Fibroblast of mammary gland (primary cell): ENCODE data around the gene KREMEN2.

Source experiments
- DNase-seq: peaks from one replicate; pipeline ENCODE4 v3.0.0-alpha.2; 2010; ENCODE audit warnings: low read depth
- H3K4me3 ChIP-seq: 2 replicates; pipeline ENCODE4 v1.5.1; 2011; ENCODE audit warnings: low read depth, mild to moderate bottlenecking, low read length, moderate library complexity; ENCODE audit not compliant: control insufficient read depth
- TF ChIP-seq, protein P1 (sequence below): conservative IDR thresholded peaks from 2 replicates; pipeline ENCODE4 v1.5.1; 2011; ENCODE audit warnings: low read depth, low read length, inconsistent platforms; ENCODE audit not compliant: control insufficient read depth, insufficient read depth

KREMEN2 gene

DNA sequence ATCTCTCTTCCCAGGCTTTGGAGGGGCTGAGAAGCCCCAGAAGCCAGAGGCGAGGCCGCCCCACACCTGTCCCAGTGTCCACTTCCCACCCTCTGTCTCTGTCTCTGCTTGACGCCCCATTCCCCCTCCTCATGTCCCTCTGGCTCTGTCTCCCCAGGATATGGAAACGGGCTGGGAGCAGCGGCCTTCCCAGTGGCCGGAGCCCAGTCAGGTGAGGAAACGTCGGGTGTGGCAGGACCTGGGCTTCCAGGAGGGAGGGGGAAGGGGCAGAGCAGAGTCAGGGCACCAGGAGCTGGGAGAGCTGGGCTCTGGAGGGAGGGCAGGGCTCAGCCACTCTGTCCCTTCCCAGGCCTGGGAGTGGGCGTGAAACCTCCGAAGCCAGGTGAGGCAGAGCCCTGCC lies 26.8 kb downstream of the KREMEN2 start:
- H3K4me3 ChIP-seq, result no peak overlapping the region
- DNase-seq, result no peak
- TF ChIP-seq, protein P1, sequence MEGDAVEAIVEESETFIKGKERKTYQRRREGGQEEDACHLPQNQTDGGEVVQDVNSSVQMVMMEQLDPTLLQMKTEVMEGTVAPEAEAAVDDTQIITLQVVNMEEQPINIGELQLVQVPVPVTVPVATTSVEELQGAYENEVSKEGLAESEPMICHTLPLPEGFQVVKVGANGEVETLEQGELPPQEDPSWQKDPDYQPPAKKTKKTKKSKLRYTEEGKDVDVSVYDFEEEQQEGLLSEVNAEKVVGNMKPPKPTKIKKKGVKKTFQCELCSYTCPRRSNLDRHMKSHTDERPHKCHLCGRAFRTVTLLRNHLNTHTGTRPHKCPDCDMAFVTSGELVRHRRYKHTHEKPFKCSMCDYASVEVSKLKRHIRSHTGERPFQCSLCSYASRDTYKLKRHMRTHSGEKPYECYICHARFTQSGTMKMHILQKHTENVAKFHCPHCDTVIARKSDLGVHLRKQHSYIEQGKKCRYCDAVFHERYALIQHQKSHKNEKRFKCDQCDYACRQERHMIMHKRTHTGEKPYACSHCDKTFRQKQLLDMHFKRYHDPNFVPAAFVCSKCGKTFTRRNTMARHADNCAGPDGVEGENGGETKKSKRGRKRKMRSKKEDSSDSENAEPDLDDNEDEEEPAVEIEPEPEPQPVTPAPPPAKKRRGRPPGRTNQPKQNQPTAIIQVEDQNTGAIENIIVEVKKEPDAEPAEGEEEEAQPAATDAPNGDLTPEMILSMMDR, result no peak

DNA sequence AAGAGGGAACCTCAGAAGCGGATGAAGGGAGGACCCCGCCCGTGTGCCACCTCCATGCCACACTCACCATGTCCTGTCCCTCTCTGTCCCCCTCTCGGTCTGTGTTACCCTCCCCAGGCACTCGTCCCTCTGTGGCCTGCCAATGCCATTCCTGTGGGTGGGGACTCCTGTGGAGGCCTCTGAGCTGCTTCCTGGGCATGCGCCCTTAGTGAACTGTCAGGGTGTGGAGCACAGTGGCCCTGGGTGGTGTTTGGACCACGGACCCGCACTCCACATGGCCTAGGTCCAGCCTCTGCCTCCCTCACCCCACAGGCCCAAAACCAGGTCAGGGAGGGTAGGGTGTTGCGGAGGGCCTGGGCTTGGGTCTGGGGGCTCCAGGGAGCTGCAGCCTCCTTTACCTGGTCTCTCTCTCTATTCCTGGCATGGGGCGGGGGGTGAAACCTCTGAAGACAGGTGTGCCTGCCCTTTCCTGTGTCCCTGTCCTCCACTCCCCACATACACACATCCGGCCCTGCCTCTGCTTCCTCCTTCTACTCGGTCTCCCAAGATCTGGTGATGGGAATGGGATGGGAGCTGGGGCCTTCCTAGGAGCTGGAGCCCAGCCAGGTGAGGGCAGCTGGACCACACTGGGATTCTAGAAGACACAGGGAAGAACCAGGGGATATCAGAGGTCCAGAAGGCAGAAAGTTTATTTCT lies 27.6 kb downstream of the KREMEN2 start:
- no peak for DNase-seq
- TF ChIP-seq, protein P1, result no peak
- no peak overlapping the region for H3K4me3 ChIP-seq

DNA sequence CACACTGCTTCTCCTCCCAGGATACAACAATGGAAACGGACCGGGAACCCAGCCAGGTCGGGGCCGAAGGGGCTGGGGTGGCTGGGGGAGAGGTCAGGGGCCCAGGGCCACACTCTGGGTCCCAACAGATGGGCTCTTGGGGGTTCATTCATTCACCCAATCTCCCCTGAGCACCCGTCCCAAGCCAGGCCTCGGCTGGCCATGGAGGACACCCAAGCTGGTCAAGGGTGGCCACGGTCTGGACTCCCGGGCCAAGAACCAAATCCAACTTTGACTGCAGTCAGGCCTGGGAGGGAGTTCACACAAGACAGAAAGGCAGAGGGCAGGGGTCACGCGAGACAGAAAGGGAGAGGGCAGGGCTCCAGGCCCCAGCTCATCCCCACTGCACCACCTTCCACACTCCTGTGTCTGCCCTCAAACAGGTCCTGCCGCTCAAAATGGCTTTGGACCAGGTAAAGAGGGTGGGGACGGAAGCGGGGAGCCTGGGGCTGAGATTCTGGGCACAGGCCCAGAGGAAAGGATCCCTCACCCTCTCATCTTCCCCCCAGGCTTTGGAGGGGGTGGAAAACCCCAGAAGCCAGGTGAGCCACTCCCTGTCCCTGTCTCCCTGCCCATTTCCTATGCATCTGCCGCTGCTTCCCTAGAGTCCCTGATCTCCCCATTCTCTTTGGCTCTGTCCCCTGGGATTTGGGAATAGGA lies 28.5 kb downstream of the KREMEN2 start:
- TF ChIP-seq, protein P1, result no peak
- no peak for DNase-seq
- H3K4me3 ChIP-seq, result no peak overlapping the region

DNA sequence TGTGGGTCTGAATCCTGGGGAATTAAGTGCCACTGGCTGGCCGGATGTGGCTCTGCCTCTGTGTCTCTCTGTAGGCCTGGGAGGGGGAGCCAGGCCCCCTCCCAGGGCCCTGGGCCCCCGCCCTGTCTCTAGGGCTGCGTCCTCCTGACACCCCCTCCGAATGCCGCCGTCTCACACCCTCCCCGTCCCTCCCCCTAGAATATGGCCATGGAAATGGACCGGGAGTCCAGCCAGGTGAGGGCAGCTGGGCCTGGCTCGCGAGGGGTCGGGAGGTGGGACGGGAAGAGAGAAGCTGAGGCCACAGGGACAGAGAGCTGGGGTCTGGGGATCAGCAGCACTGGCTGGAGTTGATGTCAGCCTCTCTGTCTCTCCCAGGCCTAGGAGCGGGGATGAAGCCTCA lies 32.2 kb downstream of the KREMEN2 start:
- DNase-seq, result no peak
- TF ChIP-seq, protein P1, result no peak
- H3K4me3 ChIP-seq, result no peak overlapping the region

DNA sequence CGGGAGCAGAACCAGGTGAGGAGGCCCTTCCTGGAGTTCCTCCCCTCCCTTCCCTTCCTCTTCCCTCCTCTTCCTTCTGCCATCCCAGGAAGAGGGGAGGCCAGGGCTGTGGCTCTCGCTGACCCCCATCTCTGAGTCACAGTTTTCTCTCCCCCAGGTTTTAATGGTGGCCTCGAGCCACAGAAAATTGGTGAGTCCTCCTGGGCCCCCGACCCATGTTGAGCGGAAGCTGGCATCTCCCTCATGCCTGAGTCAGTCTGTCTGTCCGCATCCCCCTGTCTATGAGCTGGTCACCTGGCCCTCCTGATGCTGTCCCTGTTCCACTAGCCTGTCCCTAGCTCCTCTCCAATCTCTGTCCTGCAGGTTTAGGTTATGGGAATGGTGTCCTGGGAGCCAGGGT lies 35.9 kb downstream of the KREMEN2 start:
- DNase-seq, result no peak
- TF ChIP-seq, protein P1, result no peak
- H3K4me3 ChIP-seq, result no peak overlapping the region

DNA sequence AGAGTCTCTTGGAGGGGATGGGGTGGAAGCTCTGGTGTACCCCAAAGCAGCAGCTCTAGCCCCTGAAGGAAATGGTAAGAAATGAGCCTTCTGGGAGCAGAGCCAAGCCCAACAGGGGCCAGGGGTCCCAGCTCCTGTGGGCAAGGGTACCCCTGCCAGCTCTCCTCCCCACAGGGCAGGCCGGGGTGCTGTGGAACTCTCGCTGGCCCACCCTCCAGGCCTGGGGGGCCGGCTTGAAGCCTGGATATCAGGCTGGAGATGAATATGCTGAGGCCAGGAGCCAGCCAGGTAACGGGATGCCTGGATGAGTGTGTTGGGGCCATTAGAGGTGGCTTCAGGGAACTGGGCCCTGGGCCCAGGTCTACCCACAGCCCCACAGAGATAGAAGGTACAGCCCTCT lies 36.5 kb downstream of the KREMEN2 start:
- no peak for DNase-seq
- TF ChIP-seq, protein P1, result no peak
- no peak overlapping the region for H3K4me3 ChIP-seq
